Activated T-helper 1 cell treated with anti-CD3 and anti-CD28 coated beads, Interleukin-12 subunit alpha, Interleukin-12 subunit beta, Interleukin-2, Interleukin-4 antibody, amounts not matched to agents 30 ng/mL and 10 ng/mL and 1 ng/mL, durations not matched to agents 14 hours and 24 hours and 36 hours (primary cell): ENCODE results near the gene ZNF674. TPM values are rescaled to one million over a fixed set of nuclear protein-coding genes. Genes with fewer than 3 reads are reported as not detected.

Experiments
- total RNA-seq: library from RNA; stranded (reverse); gene quantifications from 2 replicates; pipeline ENCODE4 v1.2.3, GENCODE V29; 2022

ZNF674 gene
- total RNA-seq, 1 donor from 2014 or later = 1.8 TPM

Other genes with a start within 250 kb of the ZNF674 start
- gene CHST7, start 28.3 kb upstream of the ZNF674 start, total RNA-seq = 5.2 and 6.2 TPM in 2 replicates
- 36.9 and 39.6 TPM in 2 replicates for gene SLC9A7, start 213.7 kb upstream of the ZNF674 start, total RNA-seq